Measurements from ENCODE around the gene SYT1.

The SYT1 gene

DNA sequence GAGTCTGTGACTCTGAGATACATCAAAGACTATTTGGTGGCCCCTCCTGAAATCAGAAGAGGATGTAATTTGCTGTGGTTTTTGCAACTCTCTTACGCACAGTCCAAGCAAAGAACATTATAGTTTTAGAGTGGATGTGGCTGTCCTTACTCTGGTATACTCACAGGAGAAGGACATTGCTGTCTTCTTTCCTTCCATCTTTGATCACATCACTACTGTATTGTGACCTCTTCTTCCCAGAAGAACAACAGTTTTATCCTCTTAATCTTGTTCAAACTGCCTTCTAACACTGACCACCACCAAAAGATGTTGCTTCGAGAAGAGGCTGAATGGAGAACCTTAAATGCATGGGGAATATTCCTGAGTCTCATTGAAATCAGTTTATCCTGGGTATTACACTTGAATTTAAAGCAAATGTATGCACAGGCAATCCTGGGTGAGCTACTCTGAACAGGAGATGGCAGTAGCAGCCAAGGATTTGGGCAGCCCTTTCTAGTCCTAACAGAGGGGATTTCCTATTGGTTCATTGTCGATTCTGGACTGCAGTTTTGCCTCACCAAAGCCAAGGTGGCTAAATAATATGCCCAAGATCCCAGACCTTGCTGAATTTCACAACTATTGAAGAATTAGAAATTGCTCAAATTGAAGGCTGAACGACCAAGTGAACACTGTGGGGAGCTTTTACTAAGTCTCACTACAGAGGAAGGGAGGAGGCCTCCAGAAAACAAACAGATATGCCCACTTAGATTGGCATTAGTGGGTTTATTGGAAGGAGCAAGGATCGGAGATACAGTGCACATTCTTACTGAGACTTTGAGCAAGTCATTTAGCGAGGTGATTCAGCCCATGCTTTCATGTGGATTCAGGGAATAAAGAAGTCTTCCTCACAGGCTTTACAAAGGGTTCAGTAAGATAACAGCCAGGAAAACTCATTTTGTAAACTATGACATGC is 543.4 kb downstream of the SYT1 start:
- no peaks in the 10 kb centered on the region for H3K27me3 ChIP-seq (ENCODE audit: insufficient read depth, poor library complexity, severe bottlenecking)
- peak in 1 of 2 experiments; percentile 4 for DNase-seq (ENCODE audit: low read depth in 1 of 2, low spot score in 1 of 2)
- no peak overlapping the region for H3K4me3 ChIP-seq (replicated peaks; ENCODE audit: insufficient read depth, low read length)
- no peak for TF ChIP-seq GABPA (IDR thresholded peaks at IDR 0.05; ENCODE audit: low read depth)
- TF ChIP-seq, protein P1, sequence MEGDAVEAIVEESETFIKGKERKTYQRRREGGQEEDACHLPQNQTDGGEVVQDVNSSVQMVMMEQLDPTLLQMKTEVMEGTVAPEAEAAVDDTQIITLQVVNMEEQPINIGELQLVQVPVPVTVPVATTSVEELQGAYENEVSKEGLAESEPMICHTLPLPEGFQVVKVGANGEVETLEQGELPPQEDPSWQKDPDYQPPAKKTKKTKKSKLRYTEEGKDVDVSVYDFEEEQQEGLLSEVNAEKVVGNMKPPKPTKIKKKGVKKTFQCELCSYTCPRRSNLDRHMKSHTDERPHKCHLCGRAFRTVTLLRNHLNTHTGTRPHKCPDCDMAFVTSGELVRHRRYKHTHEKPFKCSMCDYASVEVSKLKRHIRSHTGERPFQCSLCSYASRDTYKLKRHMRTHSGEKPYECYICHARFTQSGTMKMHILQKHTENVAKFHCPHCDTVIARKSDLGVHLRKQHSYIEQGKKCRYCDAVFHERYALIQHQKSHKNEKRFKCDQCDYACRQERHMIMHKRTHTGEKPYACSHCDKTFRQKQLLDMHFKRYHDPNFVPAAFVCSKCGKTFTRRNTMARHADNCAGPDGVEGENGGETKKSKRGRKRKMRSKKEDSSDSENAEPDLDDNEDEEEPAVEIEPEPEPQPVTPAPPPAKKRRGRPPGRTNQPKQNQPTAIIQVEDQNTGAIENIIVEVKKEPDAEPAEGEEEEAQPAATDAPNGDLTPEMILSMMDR (IDR thresholded peaks at IDR 0.05; ENCODE audit: insufficient read depth, low read length) = no peak
- TF ChIP-seq, protein P2, sequence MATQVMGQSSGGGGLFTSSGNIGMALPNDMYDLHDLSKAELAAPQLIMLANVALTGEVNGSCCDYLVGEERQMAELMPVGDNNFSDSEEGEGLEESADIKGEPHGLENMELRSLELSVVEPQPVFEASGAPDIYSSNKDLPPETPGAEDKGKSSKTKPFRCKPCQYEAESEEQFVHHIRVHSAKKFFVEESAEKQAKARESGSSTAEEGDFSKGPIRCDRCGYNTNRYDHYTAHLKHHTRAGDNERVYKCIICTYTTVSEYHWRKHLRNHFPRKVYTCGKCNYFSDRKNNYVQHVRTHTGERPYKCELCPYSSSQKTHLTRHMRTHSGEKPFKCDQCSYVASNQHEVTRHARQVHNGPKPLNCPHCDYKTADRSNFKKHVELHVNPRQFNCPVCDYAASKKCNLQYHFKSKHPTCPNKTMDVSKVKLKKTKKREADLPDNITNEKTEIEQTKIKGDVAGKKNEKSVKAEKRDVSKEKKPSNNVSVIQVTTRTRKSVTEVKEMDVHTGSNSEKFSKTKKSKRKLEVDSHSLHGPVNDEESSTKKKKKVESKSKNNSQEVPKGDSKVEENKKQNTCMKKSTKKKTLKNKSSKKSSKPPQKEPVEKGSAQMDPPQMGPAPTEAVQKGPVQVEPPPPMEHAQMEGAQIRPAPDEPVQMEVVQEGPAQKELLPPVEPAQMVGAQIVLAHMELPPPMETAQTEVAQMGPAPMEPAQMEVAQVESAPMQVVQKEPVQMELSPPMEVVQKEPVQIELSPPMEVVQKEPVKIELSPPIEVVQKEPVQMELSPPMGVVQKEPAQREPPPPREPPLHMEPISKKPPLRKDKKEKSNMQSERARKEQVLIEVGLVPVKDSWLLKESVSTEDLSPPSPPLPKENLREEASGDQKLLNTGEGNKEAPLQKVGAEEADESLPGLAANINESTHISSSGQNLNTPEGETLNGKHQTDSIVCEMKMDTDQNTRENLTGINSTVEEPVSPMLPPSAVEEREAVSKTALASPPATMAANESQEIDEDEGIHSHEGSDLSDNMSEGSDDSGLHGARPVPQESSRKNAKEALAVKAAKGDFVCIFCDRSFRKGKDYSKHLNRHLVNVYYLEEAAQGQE (IDR thresholded peaks at IDR 0.05; ENCODE audit: insufficient replicate concordance, low read depth) = no peak
- no peak for TF ChIP-seq POLR2AphosphoS5 (IDR thresholded peaks at IDR 0.05; ENCODE audit: low read depth)
- H3K27ac ChIP-seq (replicated peaks) = no peak overlapping the region

DNA sequence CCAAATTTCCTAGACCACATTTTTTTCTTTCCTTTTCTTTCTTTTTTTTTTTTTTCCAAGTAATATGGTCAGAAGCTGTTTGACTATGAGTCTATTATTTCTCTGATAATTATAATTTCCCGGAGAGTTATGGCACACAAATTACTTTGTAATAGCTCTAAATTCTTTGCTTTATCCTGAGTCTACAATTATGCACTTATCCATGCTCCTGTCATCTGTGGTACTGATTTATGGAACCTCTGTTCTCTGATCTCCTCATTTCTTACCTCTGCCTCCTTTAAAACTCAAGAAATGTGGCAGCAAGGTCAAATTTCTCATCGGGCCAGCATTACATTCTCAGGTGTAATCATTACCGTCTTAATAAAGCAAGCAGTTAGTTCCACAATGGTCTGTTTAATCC is 544.1 kb downstream of the SYT1 start:
- H3K27me3 ChIP-seq (ENCODE audit: insufficient read depth, poor library complexity, severe bottlenecking) = no peaks in the 10 kb centered on the region
- no peak overlapping the region for H3K27ac ChIP-seq (replicated peaks)
- no peak for DNase-seq (ENCODE audit: low read depth in 1 of 2, low spot score in 1 of 2)
- no peak overlapping the region for H3K4me3 ChIP-seq (replicated peaks; ENCODE audit: insufficient read depth, low read length)
- TF ChIP-seq POLR2AphosphoS5 (IDR thresholded peaks at IDR 0.05; ENCODE audit: low read depth) = no peak
- TF ChIP-seq, protein P1 (IDR thresholded peaks at IDR 0.05; ENCODE audit: insufficient read depth, low read length) = no peak
- TF ChIP-seq GABPA (IDR thresholded peaks at IDR 0.05; ENCODE audit: low read depth) = no peak
- TF ChIP-seq, protein P2 (IDR thresholded peaks at IDR 0.05; ENCODE audit: insufficient replicate concordance, low read depth) = no peak
- TF ChIP-seq SPI1 (IDR thresholded peaks at IDR 0.05; ENCODE audit: borderline replicate concordance, low read depth) = no peak

DNA sequence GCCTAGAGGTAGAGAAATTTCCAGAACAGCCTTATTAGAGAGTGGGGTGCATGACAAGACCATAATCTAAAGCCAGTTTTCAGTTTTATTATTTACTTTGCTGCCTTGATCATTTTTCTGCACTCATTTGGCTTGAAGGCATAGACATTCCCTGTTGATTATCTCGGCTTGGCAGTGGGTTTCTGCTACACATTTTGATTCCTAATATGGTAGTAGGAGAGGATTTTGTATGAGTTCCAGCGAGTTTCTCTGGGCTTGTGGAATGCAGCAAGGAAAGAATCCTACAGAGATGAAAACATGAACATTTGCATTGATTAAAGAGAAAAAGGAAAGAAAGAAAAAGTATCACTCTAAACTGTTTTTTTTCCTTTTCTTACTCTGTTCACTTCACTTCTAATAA is 545.0 kb downstream of the SYT1 start:
- no peaks in the 10 kb centered on the region for H3K27me3 ChIP-seq (ENCODE audit: insufficient read depth, poor library complexity, severe bottlenecking)
- H3K4me3 ChIP-seq (replicated peaks; ENCODE audit: insufficient read depth, low read length) = no peak overlapping the region
- TF ChIP-seq SPI1 (IDR thresholded peaks at IDR 0.05; ENCODE audit: borderline replicate concordance, low read depth) (no peak), GABPA (IDR thresholded peaks at IDR 0.05; ENCODE audit: low read depth) (no peak), POLR2AphosphoS5 (IDR thresholded peaks at IDR 0.05; ENCODE audit: low read depth) (no peak)
- TF ChIP-seq, protein P1 (IDR thresholded peaks at IDR 0.05; ENCODE audit: insufficient read depth, low read length) = no peak
- TF ChIP-seq, protein P2 (IDR thresholded peaks at IDR 0.05; ENCODE audit: insufficient replicate concordance, low read depth) = no peak
- no peak for DNase-seq (ENCODE audit: low read depth in 1 of 2, low spot score in 1 of 2)
- no peak overlapping the region for H3K27ac ChIP-seq (replicated peaks)
